Stimulated activated CD4-positive, alpha-beta T cell treated with anti-CD3 and anti-CD28 coated beads, TNF-alpha, amount 100 ng/mL, for 1 hour (primary cell): ENCODE results near the gene HOXA4.

ENCODE experiments used
- DNase-seq, 3 donors: peaks; one replicate each; pipeline ENCODE4 v3.0.0-alpha.2; 2020; ENCODE audit warnings: low read depth in 3 of 3, low spot score in 1 of 3

HOXA4 gene

DNA sequence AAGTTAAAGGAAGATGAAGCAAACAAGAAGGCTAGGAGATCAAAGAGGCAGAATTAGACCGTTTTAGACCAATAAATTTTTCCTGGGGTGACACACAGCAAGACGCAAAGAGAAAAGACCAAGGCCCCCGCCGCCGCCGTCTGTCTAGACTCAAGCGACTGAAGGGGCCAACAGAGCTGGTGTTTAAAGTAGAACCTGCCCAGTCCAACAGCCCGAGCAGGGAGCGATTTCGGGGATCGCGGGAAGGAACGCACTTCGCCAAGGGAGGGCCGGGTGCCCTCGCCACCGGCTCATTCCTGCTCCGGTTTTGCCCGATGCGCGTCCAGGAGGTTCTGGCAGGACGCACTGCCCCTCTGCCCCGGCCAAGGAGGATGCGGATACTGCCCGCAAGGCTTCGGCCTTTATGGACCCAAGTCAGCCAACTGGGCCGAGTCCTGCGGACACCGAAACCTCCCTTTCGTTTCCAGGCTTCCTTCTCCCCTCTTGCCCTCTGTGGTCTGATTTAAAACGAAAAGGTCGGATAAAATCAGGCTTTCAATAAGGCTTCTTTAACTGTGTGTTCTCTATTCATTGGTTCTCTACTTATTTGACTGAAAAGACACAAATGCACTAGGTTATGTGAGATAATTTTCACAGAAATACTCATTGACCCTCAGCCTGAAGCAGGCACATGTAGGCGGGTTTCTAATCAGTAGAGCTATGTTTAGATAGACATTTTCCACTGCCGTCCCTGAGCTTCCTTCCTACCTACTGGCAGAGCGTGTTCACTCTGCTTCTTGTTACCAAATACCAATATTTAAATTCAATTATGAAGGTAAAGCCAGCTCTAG, 28.1 kb upstream of the HOXA4 start:
- no peak for DNase-seq

DNA sequence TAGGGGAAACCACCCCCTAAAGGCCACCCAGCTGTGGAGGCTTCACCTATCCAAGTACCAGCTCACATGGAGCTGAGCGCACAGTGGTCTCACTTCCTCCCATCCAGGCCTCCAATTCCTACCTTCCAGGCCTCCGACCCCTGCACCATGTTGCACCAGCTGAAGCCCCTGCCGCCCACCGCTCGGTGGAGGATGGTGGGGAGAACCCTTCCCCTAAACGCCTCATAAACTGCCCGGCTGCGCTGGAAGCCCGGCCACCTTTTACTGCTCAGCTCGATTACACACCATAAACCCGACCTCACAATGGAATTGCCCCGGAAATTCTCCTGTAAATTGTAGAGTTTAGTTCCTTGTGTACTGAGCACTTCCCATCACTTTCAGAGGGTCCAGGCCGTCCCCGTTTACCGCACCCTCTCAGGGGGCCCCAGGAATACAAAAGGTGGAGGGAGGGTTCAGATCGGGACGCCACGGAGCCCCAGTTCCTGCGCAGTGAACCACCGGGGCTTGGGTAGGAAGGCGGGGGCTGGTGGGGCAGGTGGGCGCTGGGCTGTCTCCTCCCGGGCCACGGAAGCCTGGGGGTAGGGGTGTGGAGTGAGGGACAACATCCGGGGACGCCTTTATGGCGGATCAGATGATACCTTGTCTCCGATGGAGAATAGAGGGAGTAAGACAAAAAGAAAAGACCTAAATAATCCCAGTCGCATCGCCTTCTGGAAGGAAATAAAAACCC, 27.3 kb upstream of the HOXA4 start:
- no peak for DNase-seq

DNA sequence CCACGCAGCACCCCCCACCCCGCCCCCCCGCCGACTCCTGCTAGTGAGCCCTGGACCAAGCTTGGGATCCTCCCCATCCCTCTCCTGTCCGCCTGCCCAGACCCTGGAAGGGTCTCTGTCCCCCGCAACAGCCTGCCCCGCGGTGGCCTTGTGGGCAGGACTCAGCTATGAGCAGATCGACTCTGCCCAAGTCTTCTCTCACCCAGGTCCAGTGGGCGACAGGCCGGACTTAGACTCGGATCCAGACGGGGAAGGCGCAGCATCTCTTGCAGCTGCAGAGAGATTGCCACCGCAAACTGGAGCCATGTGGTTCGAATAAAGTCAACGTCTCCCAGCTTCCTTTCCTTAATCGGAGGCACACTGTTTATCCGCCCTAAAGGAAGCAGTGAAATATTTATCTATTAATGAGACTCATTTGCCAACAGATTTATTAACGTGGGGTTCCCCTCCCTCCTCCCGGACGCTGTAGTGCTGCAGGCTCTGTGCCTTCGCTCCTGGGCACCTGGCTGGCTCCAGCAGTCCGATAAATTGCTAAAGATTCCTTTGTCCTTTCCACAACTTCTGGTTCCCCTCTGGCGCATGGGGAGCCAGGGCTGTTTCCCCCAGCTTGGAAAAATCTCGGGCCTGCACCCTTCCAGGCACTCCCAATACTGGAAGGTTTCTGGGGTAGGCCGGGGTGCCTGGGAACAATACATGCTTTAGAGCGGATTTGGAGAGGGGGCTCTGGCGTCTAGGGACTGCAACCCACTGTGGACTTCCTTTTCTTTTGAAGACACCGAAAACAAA, 26.6 kb upstream of the HOXA4 start:
- DNase-seq = no peak

DNA sequence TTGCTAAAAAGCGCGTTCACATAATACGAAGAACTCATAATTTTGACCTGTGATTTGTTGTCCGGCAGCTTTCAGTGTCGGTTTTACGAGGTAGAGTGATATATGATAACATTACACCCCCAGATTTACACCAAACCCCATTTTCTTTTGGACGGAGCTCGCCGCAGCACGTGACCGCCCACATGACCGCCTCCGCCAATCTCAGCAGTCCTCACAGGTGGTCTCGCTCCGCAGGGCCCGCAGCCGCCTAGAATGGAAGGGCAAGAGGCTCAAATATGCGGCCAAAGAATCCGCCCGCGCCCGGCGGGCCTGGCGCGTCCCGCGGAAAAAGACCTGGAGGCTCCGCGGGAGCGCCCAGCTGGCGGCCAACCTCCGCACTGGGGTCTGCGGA, 25.9 kb upstream of the HOXA4 start, which contains the start of gene HOXA7:
TSS of gene HOXA7 (minus strand) at position 168 of the 391 bp plus-strand sequence. CDS start at position 38, 130 bp downstream.
- DNase-seq = no peak

DNA sequence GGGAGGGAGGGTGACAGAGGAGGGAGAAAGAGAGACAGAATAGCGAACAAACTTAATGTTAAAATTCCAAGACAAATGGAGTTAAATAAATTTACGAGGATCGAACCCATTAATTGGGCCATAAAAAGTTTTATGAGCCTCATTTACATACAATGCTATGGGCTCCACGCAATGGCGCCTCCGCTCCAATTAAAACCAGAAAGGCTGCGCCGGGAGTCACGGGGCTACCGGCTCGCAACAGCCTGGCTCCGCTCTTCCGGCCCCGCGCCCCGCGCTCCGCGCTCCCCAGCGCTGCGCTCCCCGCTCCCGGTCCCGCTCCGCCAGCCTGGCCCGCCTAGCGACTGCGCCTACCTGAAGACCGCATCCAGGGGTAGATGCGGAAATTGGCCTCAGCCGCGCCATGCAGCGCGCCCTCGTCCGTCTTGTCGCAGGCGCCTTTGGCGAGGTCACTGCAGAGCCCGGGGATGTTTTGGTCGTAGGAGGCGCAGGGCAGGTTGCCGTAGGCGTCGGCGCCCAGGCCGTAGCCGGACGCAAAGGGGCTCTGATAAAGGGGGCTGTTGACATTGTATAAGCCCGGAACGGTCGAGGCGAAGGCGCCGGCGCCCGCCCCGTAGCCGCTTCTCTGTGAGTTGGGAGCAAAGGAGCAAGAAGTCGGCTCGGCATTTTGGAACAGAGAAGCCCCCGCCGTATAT, 25.4 kb upstream of the HOXA4 start:
- no peak for DNase-seq

DNA sequence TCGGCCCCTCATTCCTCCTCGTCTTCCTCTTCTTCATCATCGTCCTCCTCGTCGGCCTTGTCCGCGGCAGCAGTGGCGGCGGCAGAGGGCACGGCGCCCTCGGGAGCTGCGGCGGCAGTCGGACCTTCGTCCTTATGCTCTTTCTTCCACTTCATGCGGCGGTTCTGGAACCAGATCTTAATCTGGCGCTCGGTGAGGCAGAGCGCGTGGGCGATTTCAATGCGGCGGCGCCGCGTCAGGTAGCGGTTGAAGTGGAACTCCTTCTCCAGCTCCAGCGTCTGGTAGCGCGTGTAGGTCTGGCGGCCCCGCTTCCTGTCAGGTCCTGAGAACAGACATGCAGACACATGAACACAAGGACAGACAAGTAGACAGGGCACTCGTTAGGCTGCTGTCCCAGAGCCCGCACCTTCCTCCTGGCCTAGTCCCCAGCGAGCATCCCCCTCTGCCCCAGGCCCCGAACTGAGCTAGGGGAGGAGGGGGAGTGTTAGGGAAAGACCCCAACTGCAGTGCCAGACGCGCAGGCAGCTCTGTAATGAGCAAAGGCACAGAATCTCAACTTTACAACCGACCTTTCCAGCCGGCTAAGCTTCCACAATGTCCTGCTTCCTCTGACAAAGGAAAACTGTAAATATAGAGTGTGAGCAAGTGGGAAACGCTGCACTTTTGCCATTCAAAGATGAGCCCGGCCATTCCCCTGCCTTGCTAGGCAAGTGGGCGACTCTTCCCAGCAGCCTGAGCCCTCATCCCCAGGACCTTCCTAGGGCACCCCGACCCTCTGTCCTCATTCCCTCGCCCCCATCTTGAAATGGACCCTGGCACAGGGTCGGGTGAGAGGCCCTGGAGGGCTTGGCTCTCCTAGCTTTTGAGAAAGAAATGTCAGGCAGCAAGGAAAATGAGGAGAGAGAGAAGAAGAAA, 24.6 kb upstream of the HOXA4 start:
- DNase-seq = peak in 1 of 3 donors; percentile 31

DNA sequence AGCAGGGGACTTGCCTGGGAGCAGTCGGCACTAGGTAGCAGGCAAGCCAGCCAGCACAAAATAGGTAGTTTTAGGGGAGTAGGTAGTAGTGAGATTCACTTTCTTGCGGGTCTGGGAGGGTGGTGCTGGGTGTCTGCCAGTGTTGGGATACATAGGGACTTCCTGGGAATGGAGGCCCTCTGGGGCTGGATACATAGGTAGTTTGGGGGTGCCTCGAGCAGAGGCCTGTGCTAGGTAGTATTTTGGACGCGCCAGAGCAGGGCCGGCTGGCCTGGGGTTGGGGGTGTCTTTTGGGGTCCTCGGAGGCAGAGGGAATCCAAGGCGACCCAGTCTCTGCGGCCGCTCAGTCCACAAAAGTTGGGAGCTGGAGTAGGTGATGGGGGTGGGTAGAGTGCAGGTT, 23.8 kb upstream of the HOXA4 start:
- DNase-seq = no peak

DNA sequence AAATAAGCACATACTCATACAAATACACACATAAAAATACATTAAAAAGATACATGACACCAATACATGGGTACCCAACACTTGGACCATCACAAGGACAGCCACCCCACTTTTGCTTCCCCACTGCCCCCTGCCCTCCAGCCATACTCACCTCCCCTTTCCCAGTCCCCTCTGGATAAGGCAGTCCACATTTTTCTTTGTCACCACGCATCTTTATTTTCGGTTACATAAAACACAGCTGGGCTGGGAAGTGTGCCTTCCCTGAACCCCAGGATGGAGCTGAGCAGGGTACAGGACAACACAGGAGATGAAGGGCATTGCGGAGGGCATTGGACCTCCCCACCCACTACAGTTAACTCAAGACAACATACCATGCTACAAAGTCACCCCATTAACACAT, 23.0 kb upstream of the HOXA4 start:
- DNase-seq = no peak

DNA sequence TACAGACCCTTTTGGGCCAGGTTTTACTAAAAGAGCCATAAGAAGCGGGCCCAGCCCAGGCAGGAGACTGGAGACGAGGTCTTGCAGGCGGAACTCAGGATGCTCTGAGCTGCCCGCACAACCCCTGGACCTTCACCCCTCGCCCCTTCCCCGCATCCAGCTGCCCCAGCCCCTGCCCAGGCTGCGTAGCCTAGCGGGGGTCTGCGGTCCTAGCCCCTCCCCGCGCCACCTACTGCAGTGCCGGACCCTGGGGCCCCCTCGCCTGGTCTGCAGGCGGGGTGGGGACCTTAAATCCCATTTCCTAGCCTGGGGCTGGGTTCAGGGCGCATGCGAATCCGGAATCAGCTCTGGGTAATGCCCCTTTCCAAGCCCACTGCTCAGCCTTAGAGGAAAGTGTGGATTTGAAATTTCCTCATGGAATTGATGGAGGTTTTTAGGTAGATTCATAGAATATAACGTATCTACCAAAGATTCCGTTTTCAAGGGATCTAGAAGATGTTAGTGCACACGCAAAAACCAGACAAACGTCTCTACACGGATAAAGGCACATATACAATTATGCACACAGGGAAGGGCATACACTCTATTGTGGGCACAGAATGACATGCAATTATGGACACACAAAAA, 22.4 kb upstream of the HOXA4 start:
- DNase-seq = no peak

DNA sequence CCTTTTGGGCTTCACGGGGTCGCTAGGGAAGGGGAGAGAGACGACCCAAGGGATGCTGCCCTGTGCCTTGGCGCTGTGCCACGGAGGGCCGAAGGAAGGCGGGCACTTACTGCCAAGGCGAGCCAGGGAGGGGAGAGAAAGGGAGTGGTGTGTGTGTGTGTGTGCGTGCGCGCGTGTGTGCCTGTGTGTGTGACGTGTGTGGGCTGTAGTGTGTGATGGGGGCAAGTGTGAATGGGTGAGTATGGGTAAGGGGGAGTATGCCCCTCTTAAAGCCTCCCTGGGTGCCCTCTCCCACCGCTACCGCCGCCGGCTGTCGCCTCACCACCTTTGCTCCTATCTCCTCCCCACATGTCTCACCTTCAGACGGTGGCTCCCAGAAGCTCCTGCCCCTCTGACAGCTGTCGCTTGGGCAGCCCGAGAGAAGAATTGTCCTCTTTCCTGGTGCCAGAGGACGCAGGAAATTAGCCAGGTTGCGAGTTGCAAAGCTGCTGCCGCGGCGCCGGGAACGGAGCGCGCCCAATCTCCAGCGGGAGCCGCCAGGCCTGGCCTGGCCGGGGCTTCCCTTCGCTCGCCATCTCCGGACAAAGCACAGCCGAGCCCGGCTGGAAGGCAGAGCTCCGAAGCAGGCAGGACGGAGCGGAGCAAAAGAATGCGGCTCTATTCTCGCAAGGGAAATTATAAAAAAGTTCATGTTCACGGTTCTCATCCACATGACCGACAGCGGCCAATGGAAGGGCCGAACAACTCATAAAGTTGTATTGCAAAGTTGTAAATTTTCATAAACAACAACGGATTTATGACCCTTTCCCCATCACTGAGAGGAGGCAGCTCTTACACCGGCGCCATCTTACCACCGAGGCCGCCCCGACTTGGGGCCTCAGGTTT, 21.6 kb upstream of the HOXA4 start, which contains the start of gene HOXA3:
TSS of gene HOXA3 (minus strand) at position 653 of the 885 bp plus-strand sequence. CDS start 41,943 bp downstream, outside the sequence.
- no peak for DNase-seq

DNA sequence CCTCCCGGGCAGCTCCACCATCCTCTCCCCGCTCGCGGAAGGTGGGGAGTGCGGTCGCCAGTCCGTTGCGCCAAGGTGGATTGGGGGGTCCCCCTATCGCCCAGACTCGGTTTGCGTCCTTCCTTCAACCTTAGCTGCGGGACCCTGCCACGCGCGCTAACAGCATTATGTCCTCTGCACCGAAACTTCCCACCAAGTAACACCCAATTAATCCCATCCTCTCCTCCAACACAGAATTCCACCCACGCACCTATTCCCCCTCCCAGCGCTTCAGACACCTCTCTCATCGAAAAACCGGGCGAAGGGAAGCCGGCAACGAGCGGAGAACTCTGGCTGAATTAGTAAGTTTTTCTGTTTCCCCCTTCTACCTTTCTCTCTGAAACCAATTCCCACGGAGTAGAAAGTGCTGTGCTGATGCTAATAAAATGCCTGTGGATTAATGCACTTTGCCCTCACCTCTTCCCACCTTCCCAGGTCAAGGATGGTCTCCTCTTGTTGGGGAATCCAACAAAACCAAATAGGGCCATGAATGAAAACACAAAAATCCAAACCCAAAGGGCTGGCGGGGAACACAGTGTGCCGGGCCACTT, 20.9 kb upstream of the HOXA4 start:
- DNase-seq = no peak

DNA sequence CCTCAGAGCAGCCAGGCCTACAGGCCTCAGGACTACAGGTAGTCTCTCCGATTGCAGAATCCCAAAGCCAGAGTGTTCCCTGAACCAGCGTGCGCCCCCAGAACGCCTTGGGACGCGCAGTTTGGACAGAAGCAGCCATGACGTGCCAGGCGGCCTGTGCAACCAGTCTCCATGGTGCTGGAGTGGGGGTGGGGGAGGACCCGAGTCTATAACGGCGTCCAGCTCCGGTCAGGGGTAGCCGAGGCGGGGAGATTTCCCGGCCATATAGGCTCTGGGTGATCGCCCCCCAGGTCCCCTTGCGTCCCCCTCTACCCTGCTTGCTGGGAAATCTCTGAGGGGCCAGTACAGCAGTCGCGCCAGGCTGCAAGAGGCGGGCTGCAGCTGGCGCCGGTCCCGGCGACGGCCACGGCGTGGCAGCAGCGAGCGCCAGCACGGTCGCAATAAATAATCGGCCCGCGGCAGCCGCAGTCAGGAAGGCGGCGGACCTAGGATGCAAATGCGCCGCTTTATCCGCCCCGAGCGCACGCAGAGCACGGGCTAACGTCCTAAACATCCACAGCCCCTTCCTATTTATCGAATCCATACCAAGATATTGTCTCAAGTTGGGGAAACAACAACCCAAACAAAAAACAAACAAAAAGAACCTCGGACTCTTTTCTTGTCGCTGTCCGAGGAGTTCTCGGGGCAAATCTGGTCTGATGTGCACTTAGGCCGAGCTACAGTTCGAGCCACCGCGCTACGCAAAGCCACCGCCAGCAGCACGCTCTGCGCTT, 20.2 kb upstream of the HOXA4 start:
- DNase-seq = peak in 1 of 3 donors; percentile 56

DNA sequence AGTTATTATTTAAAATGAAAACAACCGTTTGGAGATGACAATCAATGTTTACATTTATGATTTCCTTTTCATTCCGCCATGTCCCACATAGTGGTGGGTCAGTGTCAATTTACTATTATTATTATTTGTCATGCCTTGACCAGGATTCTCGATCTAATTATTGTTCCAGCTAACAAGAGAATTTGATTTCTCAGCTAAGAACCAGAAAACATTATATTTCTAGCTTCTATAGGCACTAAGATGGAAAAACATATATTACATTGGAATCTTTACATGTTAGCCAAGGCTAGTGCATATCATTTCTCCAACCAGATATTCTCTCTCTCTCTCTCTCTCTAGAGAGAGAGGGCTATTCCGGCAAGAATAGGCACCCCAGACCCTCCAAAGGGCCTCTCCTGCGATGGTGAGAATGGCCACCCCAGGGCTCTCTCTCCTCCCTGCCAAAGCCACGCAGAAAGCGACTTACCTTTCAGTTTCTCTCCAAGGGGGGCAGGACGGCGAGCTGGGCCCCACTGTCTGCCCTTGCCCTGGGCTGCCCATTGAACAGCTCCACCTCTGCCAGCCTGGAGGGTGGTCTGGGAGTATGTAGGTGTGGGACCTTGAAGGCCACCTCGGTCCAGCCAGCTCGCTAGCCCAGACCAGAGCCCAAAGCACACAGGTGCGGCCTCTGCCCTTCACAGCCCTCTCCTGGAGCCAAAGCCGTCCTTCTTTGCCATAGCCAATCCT, 19.4 kb upstream of the HOXA4 start:
- DNase-seq = no peak

DNA sequence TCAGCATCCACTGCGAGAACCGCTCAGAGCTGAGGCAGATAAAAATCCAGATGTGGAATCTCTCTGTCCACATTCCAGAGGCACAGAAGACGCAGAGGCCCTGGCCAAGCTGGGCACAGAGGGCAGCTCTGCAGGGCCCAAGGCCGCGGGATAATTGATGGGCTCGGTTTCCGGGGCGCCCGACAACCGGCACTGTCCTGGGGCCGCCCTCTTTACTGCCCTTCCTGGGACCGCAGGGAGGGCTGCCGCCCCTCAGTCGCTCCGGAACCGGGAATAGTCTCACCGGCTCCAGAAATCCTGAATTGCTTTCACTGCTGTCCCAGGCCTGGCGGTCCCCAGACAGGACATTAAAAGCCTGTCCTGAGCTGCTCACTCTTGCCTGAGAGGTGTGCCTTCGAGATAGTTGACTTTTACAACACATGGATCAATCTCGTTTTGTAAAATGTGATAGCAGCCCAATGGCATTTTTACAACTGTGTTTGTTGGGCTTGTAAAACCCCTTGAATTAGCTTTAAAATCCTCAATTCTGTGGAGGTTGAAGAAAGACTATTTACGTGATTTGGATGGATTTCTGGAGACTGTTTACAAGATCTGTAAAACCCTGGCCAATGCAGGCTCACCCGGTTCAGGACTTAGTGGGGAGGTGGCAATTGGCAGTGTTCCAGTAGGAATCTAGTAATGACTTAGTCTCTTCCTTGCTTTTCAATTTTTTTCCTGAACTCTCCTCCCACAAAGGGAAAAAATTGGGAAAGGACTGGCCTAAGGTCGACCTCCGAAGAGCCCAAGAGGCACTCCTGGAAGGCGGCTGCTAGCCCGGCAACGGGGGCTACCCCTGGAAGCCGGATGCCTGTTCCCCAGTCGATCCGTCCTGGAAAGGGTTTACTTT, 18.4 kb upstream of the HOXA4 start:
- DNase-seq = no peak

DNA sequence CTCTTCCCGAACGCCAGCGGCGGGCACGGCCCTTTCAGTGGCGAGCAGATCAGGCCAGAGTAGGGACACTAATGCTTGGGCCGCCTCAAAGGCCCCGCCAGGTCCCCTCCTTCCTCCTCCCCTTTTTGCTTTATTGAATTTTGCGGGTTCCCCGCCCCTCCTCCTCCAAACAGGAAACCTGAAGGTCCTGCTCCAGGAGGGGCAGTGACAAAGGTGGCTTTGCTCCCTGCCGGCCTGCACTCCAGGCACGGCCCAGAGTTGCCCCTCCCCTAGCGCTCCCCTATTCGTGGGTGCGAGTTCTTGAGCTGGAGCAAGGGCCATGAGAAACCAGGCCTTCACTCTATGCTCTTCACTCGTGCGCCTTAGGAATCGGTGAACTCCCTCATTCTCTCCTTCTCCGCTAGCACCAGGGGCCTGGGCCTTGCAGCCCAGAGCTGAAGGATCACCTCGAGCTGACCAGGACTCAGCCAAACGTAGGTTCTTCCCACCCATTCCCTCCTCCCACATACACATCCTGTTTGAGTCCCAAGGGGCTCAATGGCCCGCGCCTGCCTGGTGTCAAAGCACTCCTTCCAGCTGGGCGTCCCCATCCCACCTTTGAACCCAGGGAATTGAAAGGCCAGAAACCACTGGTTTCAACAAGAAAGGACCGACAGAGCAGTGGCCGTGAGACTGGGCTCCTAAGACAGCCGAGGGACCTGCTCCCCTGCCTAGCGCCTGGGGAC, 17.6 kb upstream of the HOXA4 start:
- no peak for DNase-seq
